GM21529 (cell line): ENCODE results near the gene PLCG1.

Experiments used
- ATAC-seq: cut with Tn5 transposase; IDR thresholded peaks from one replicate; pipeline ENCODE4 v1.9.1; 2021; ENCODE audit not compliant: unreplicated experiment

Gene PLCG1

DNA sequence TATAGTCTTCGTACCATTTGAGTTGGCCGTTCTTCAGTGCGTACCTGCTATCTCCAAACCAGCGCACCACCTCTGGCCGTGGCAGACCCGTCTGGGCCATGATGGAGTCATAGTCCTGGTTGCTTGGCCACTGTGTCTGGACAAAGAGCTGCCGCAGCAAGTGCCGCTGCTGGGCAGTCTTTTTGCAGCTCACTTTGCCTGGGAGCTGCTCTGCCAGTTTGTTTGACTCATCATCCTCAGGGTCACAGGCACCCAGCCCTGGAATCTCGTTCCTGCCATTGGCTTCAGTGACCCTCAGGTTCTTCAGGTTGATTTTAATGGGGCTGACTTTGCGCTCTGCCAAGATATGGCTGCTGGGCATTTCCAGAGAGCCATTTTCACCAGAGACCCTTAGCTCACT is 65.1 kb downstream of the PLCG1 start:
- ATAC-seq: no peak

DNA sequence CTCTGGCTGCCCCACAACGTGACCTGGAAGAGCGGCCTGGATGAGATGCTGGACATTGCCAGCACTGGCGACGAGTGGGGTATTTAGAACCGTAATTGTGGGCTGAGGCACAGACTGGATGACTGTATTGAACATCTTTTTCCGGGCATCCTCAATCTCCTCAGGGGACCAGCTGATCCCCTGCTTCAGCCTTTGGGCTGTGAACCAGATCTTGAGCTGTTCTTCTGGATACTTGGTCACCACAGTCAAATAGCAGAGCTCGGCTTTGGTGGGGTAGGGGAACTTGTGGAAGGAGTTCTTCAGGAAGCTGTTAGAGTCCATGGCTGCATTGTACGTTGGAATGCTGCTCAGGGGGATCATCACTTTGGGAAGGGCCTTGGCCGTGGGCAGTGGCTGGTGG is 66.3 kb downstream of the PLCG1 start:
- no peak for ATAC-seq

DNA sequence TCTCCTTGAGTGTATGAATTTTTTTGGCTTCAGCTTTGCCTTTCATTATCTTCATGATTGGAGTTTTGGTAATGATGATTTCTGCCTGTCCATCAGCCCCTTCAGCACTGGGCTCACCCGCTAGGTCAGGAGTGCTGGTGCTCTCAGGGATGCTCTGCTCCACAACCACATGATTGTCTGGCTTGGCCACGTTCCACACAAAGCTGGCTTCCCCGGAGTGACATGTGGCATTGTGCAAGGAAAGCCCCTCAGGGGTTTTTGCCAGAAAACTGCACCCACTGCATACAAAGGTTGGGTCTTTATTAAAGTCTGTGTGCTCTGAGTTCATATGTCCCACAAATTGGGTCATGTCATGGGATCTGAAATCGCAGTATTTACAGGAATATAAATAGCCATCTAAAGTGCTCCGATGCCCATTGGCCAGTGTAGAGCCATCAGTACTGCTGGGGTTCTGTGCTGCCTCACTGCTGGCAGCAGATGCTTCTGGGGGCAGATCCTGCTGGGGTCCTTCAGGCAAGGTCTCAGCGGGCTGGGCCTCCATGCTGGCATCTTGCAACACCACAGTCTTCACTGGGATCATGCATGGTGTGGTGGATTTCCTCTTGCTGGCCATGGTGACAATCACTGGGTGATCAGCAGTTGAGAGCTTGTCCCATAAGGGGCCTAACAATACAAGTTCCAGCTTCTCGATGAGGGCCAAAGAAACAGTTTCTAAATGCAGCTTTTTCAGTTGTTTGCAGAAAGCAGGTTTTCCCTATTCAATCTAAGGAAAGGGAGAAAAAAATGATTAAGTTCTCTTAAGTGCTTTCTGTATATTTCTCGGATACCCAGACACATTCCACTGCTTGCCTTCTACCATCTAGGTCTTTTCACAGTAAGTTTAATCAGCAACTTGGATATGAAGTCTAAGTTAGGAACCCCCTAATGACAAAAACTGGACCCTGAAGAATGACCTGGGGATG is 67.2 kb downstream of the PLCG1 start:
- no peak for ATAC-seq

DNA sequence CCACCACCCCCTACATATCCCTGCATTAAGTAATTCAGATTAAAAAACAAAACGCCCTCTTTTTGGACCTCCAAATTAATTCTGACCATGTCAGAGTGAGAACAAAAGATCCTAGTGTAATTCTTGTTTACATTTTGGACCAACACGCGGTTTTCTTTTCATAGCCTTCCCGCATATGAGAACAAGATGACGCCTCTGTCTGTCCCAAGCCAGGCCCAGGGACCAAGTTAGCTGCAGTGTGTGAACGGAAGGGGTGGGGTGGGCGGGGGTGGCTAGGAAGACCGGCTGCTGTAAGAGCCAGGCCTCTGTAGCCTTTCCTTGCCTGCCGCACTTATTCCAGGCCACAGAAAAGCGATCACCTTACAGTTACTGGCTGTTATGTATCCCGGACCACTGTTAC is 68.0 kb downstream of the PLCG1 start:
- no peak for ATAC-seq

DNA sequence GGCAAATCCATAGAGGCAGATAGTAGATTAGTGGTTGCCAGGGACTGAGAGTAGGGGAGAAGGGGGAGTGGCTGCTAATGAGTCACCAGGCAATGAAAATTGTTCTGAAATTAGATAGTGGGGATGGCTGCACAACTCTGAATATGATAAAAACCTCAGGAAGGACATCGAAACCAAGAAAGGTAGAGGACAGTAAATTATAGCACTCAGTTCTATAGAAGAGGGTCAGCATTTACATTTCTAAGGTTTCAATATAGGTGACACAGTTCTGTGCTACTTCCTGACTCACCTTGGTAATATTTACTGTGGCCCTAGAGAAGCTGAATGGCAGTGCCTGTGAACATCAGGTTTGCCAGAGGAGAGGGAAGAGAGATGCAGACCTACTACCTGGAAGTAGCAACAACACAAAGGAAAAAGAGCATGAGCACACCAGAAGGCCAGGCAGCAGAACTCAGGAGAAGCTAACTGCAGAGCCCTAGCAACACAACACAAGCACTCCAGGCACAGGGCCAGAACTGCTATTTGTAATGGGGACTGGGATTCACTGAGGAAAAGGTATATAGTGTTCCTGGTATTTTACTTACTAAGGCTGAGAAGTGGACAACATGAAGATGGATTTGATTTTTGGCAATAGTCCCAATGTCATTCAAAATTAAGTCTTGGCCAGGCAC is 75.9 kb downstream of the PLCG1 start:
- no peak for ATAC-seq

DNA sequence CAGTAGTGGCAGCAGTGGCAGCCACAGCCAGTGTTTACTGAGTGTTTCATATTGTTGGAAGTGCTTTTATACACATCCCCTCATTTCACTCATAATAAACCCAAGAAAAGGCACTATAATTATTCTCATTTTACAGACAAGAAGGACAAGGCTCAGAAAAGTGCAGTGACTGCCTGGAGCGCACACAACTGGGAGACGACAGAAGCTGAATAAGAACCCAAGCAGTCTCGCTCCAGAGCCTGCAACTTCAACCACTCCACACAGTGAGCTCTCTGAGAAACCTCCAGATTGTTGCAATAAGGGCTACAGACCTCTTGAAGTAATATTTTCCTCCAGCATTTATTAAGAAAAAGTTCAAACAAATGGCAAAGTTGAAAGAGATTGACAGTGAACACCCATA is 76.9 kb downstream of the PLCG1 start:
- no peak for ATAC-seq

DNA sequence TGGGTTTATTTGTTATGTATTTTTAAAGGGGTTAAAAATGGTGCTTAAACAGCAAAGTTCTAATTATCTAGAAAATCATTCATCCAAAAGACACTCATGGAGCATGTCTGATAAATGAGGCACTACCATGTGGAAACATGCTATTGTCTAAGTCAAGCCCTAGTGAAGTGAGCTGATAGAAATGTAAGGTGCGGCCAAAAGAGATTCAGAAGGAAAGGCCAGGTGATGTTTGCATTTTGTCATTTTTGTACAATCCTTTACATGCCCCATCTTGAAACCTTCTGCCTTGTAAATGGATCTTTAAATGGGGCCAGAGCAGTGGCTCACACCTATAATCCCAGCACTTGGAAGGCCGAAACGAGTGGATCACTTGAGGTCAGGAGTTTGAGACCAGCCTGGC is 77.3 kb downstream of the PLCG1 start:
- no peak for ATAC-seq

DNA sequence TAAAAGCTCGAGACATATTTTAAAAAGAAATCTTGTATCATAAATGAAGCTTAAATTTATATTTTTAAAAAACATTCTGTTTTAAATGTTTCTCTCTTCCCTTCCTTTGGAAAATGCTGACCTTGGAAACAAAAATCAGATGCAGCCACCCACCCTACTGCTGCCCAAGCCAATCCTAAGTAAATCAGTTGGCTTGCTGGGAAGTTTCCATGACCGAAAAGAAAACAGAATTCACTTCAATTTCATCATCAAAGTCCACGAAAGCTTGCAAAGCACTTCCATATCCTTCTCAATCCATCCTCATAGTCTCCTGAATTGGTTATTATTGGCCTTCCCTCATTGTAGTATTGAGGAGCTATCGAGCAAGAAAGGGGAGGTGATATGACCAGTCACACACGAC is 80.1 kb downstream of the PLCG1 start:
- no peak for ATAC-seq

DNA sequence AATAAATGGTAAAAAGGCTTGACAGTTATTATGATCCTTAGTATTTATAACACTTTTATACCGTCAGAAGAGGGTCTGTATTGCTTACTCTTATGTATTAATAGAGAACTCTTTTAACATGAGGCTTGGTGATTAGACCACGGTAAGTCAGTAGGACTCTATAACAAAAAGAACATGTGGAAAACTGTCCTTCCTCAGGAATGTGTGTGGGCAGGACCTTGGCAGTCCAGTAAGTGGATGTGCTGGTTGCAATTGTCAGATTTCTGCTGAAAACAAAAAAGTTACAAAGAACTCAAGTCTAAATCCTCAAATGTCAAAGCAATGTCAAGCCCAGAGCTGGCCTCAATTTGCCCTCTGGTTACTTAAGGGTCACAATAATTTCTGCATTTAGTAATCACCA is 81.1 kb downstream of the PLCG1 start:
- no peak for ATAC-seq

DNA sequence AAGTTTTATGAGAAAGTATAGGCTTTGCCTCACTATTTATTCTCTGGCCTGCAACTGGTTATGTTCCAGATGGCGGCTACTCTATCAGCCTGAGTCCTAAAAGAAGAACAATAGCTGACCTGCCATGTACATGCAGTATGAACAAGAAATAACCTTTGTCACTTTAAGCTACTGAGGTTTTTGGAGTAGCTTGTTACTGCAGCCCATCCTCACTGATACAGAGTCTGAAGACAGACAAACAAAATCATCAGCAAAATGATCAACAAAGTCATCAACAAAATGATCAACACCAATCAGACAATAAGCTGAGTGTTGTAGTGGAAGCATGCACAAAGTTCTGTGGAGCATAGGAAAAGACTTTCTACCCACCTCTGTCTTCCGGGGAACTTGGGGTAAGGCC is 82.5 kb downstream of the PLCG1 start:
- no peak for ATAC-seq

DNA sequence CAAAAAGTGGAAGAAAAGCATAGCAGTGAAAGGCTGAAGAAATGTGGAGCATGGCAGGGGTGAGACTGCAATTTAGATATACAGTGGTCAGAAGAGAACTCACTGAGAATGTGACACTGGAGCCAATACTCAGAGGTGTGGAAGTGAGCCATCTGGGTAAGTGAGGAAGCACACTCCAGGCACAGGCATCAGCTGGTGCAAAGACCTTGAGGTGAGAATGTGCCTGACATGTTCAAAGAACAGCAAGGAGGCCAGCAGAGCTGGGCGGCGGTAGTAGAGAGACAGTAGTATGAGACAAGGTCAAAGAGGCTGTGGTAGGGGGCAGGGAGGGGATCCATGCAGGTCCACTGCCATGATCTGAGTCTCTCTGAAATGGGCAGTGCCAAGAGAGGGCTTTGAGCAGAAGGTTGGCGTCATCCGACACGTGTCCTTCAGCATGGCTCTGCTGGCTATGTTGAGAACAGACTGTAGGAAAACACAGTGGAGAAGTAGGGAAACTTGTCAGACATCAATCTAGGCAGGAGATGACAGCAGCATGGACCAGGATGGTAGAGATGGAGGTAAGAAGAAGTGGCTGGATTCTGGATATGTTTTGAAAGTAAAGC is 84.4 kb downstream of the PLCG1 start:
- no peak for ATAC-seq

DNA sequence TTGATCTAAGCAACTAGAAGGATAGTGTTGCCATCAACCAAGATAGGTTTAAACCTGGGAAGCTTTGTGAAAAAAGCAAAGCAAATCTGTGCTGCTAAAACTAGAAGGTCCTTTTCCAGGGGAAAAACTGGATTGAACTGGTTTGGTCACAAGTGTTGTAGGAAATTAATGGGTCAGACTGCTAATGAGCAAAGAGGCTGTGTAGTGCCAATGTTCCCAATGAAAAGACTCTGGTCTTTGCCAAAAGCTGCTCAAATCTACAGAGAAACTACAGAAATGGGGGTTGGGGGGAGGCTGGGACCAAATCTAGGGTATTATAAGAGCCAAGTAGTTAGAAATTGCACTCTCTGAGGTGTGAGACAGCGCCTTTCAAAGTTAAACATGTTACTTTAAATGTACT is 85.0 kb downstream of the PLCG1 start:
- ATAC-seq: no peak

DNA sequence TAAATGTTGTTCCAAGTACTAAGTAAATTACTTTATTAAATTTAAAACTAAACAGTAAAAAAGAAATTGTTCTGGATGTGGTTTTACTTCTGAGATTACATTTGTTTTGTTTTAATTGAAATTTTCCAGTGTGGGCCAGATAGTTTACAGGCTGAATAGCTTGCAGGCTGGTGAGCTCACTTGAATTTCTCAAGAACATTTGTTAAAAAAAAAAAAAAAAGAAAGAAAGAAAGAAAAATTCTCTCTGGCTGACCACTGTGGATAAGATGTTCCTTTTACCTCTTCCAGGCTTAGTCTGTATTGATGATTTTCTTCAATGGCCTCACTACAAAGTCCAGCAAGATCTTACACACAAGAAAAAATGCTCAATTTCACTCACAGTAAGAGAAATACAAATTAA is 85.4 kb downstream of the PLCG1 start:
- no peak for ATAC-seq

DNA sequence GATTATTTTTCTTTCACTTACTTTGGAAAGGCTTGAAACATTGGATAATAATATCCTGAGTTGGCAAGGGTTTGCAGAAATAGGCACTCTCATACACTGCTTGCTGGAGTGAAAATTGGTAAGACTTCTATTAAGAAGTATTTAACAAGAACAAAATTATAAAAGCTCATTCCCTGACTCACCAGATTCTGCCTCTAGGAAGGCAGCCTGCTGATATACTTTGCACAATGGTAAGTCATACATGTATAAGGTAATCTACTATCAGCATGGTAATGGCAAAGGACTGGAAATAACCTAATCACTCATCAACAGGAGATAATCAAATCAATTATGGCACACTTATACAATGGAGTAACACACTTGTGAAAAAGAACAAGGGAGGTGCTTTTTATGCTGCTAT is 85.8 kb downstream of the PLCG1 start:
- ATAC-seq: no peak

DNA sequence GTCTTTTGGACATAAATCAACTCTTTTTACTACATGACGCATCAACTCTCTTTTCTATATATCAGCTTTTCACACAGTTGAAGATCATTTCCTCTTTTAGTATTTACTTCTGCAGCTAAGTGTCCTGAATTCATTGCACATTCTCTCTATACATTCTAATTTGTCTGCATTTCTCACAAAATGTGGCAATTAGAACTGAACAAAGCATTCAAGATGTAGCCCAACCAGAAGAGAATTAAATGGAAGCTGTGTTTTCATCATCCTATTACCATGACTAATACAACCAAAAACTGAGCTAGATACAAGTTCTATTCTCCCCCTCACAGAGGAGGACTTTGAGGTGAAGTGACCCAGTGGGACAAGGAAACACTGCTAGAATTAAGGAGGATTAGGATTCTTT is 86.9 kb downstream of the PLCG1 start:
- no peak for ATAC-seq

DNA sequence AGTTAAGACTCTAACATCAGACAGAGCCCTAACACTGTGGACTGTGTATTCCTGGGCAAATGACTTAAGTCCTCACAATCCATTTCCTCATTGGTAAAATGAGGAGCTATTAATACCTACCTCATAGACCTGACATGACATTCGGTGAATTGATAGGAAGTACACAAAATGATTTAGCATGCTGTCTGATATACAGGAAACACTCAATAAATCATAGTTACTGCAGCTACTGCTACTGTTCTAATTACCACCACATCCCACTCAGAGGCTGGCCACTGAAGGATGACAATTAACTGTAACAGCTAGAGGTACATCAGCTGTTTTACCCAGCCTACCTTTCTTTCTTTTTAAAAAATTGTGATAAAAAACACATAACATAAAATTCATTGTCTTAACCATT is 87.7 kb downstream of the PLCG1 start:
- no peak for ATAC-seq

DNA sequence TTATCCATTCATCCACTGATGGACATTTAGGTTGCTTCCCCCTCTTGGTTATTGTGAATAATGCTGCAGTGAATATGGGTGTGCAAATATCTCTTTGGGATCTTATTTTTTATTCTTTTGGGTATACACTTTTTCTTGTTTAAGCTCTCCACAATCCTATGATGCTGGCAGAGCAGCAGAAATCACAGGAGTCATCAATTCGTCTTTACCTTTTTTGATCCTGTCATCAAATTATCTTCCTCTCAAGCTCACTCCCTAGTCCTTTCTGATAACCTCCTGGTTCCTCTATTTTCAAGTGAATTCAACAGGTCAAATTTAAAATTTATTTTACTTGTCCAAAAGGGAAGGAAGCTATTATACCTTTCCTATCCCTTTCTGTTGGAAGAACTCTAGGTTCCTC is 89.1 kb downstream of the PLCG1 start:
- no peak for ATAC-seq
